Activated T-helper 1 cell treated with Interleukin-2 at 50 U/mL for 16 hours (primary cell): ENCODE measurements around the gene STXBP3.

Experiments
- DNase-seq: peaks from one replicate; pipeline ENCODE4 v3.0.0-alpha.2; 2020; ENCODE audit warnings: low read depth

STXBP3 gene

GRCh38 chr1:108843390-108844137, 97.1 kb downstream of the STXBP3 start:
- DNase-seq, result no peak

- no peak for DNase-seq
Observed at GRCh38 chr1:108845446-108845845, 99.0 kb downstream of the STXBP3 start.

- no peak for DNase-seq
Observed at GRCh38 chr1:108845991-108846390, 99.5 kb downstream of the STXBP3 start.

- no peak for DNase-seq
Observed at GRCh38 chr1:108847494-108847893, 101.0 kb downstream of the STXBP3 start.

GRCh38 chr1:108848806-108849205, 102.3 kb downstream of the STXBP3 start:
- DNase-seq, result no peak

- no peak for DNase-seq
Observed at GRCh38 chr1:108850929-108851328, 104.5 kb downstream of the STXBP3 start.

GRCh38 chr1:108851567-108851966, 105.1 kb downstream of the STXBP3 start:
- DNase-seq, result no peak

- DNase-seq, result no peak
Observed at GRCh38 chr1:108852221-108852975, 105.9 kb downstream of the STXBP3 start.

- no peak for DNase-seq
Observed at GRCh38 chr1:108854221-108855019, 107.9 kb downstream of the STXBP3 start.

- DNase-seq, result no peak
Observed at GRCh38 chr1:108856994-108857393, 110.5 kb downstream of the STXBP3 start, which contains the start of gene AKNAD1. Gene AKNAD1 (minus strand): TSS chr1:108857094. CDS start chr1:108852664, 4,430 bp downstream.

GRCh38 chr1:108858230-108858950, 111.9 kb downstream of the STXBP3 start:
- DNase-seq, result no peak
